Right atrium auricular region (tissue), 2 donors: ENCODE results near the gene LRGUK. TPM values are rescaled to one million over a fixed set of nuclear protein-coding genes. Genes with fewer than 3 reads are reported as not detected.
"Not testable (repeated sequence)": the region's sequence is repeated elsewhere in the genome, so short reads cannot be mapped to it uniquely, and the experiment has no call there.

Source experiments
- DNase-seq: peaks from one replicate; pipeline ENCODE4 v3.0.0-alpha.2; 2019; ENCODE audit warnings: low spot score
- H3K27ac ChIP-seq, 2 donors: fragments of 200-600 bp; sonication (generic); 1 replicate in 1 of 2; 2 replicates in 1 of 2; pipeline ENCODE4 v1.5.1; 2016 to 2019
- H3K27me3 ChIP-seq, 2 donors: fragments of 200-600 bp; sonication (generic); one replicate each; pipeline versions ENCODE4 v1.5.1 to v1.6.0; 2017 to 2019
- H3K36me3 ChIP-seq: fragments of 200-600 bp; sonication (generic); one replicate; pipeline ENCODE4 v1.5.1; 2016
- H3K4me1 ChIP-seq, 2 donors: fragments of 200-600 bp; sonication (generic); one replicate each; pipeline versions ENCODE4 v1.5.1 to v1.6.0; 2017 to 2019
- H3K4me3 ChIP-seq, 2 donors: fragments of 200-600 bp; sonication (generic); 1 replicate in 1 of 2; 2 replicates in 1 of 2; pipeline ENCODE4 v1.5.1; 2017 to 2019; ENCODE audit warnings: mild to moderate bottlenecking in 1 of 2, moderate library complexity in 1 of 2
- H3K9me3 ChIP-seq, 2 donors: fragments of 200-600 bp; sonication (generic); one replicate each; pipeline ENCODE4 v1.5.1; 2019
- CTCF ChIP-seq, 2 donors: fragments of 200-600 bp; sonication (generic); IDR thresholded peaks; one replicate each; pipeline ENCODE4 v1.5.1; 2019; ENCODE audit warnings: antibody characterized with exemption in 2 of 2
- total RNA-seq, 2 donors: library from RNA; depleted of rRNA; stranded (reverse); fragments of >200 nt; gene quantifications; one replicate each; pipeline ENCODE4 v1.1.0, GENCODE V29; 2016

Gene LRGUK
- total RNA-seq, 2 donors from 2014 or later = 0.11 TPM; not detected in 1

- no peak overlapping the region for H3K27ac ChIP-seq
Observed at GRCh38 chr7:134210976-134211663, 84.0 kb downstream of the LRGUK start.

GRCh38 chr7:134211817-134212216, 84.7 kb downstream of the LRGUK start:
- H3K36me3 ChIP-seq = no peaks in the 10 kb centered on the region
- DNase-seq = no peak
- H3K27ac ChIP-seq = no peak overlapping the region
- TF ChIP-seq CTCF (IDR thresholded peaks at IDR 0.05) = no peak
- no peaks in the 10 kb centered on the region for H3K4me1 ChIP-seq
- H3K27me3 ChIP-seq = no peaks in the 10 kb centered on the region
- no peak overlapping the region for H3K4me3 ChIP-seq
- H3K9me3 ChIP-seq = no peaks in the 10 kb centered on the region

More at GRCh38 chr7:134210976-134211663, 84.0 kb downstream of the LRGUK start:
- no peak overlapping the region for H3K4me3 ChIP-seq
- H3K36me3 ChIP-seq = no peaks in the 10 kb centered on the region
- no peak for TF ChIP-seq CTCF (IDR thresholded peaks at IDR 0.05)
- DNase-seq = no peak
- H3K9me3 ChIP-seq = no peaks in the 10 kb centered on the region
- H3K27me3 ChIP-seq = no peaks in the 10 kb centered on the region
- no peaks in the 10 kb centered on the region for H3K4me1 ChIP-seq

GRCh38 chr7:134212576-134213546, 85.7 kb downstream of the LRGUK start:
- Histone ChIP-seq H3K27ac (no peak overlapping the region), H3K36me3 (no peaks in the 10 kb centered on the region), H3K4me1 (no peaks in the 10 kb centered on the region), H3K27me3 (no peaks in the 10 kb centered on the region), H3K9me3 (no peaks in the 10 kb centered on the region), H3K4me3 (no peak overlapping the region)
- DNase-seq = no peak
- no peak for TF ChIP-seq CTCF (IDR thresholded peaks at IDR 0.05)

- Histone ChIP-seq H3K36me3 (no peaks in the 10 kb centered on the region), H3K9me3 (no peaks in the 10 kb centered on the region), H3K27me3 (no peaks in the 10 kb centered on the region), H3K4me1 (no peaks in the 10 kb centered on the region), H3K4me3 (no peak overlapping the region), H3K27ac (no peak overlapping the region)
- no peak for TF ChIP-seq CTCF (IDR thresholded peaks at IDR 0.05)
- DNase-seq = no peak
Observed at GRCh38 chr7:134220236-134220635, 93.1 kb downstream of the LRGUK start.

GRCh38 chr7:134231296-134231695, 104.2 kb downstream of the LRGUK start:
- not testable (repeated sequence) for H3K4me1 ChIP-seq, H3K9me3 ChIP-seq, DNase-seq, H3K27me3 ChIP-seq, H3K4me3 ChIP-seq, H3K27ac ChIP-seq, H3K36me3 ChIP-seq

- H3K27me3 ChIP-seq = no peaks in the 10 kb centered on the region
- no peaks in the 10 kb centered on the region for H3K4me1 ChIP-seq
- no peak for TF ChIP-seq CTCF (IDR thresholded peaks at IDR 0.05)
- H3K27ac ChIP-seq = no peak overlapping the region
- no peak overlapping the region for H3K4me3 ChIP-seq
- peaks cover 0 to 29% of the 10 kb centered on the region in 2 donors for H3K9me3 ChIP-seq
- DNase-seq = no peak
- no peaks in the 10 kb centered on the region for H3K36me3 ChIP-seq
Observed at GRCh38 chr7:134234216-134234615, 107.1 kb downstream of the LRGUK start.
